ENCODE results near the gene METTL15. TPM values are rescaled to one million over a fixed set of nuclear protein-coding genes. Genes with fewer than 3 reads are reported as not detected.
A peak's percentile ranks its signal among the peaks of the same experiment; 100 is the strongest.

METTL15 gene
- total RNA-seq, 1 experiment from 2014 or later = 9.1 TPM

- H2BK15ac ChIP-seq (ENCODE audit: low read depth, low read length) = no peak overlapping the region
- H2BK5ac ChIP-seq (ENCODE audit: insufficient read length, low read length) = no peak overlapping the region
- H3K4me1 Mint-ChIP-seq = peaks cover 32 to 38% of the 10 kb centered on the region in 2 experiments
- H3K79me2 ChIP-seq (ENCODE audit: insufficient read depth, low read length) = peaks cover 4% of the 10 kb centered on the region; the same call in 1 of the 2 replicates
- no peaks in the 10 kb centered on the region for H3K4me1 ChIP-seq (ENCODE audit: insufficient read depth, low read length)
- no peak for TF ChIP-seq CTCF (conservative IDR thresholded peaks at IDR 0.05)
- no peak overlapping the region for H2BK12ac ChIP-seq (ENCODE audit: insufficient read length, low read depth, low read length)
- H3K27ac ChIP-seq (ENCODE audit: insufficient read length, low read depth, low read length) = no peak overlapping the region
- H3K4me2 ChIP-seq (ENCODE audit: insufficient read depth, insufficient read length, low read length) = no peak overlapping the region
- H3K27ac Mint-ChIP-seq = 0 out of 7 replicates have a peak overlapping the region, but pooled peaks of 1 of the 3 experiments have one; percentile 24
- H3K56ac ChIP-seq (ENCODE audit: insufficient read length, low read depth, low read length) = no peak overlapping the region
- H3K79me1 ChIP-seq (ENCODE audit: insufficient read depth, low read depth, low read length, poor library complexity, severe bottlenecking) = peaks cover 5% of the 10 kb centered on the region
- H3K4me3 Mint-ChIP-seq = no peak overlapping the region
- no peak overlapping the region for H2AK5ac ChIP-seq (ENCODE audit: insufficient read length, low read length)
- no peak overlapping the region for H3K18ac ChIP-seq (ENCODE audit: insufficient read length, low read depth, low read length)
- no peaks in the 10 kb centered on the region for H3K27me3 Mint-ChIP-seq (ENCODE audit: low read depth)
- H4K20me1 ChIP-seq (ENCODE audit: control insufficient read depth, insufficient read depth, insufficient read length) = no peaks in the 10 kb centered on the region
- no CpG with 5 or more reads among the region's 1 CpG for WGBS (ENCODE audit: extremely low coverage, insufficient read length, low lambda C conversion rate)
- DNase-seq = no peak
- no peak overlapping the region for H2BK120ac ChIP-seq (ENCODE audit: low read depth, low read length, poor library complexity, severe bottlenecking)
- no peak overlapping the region for H3K23ac ChIP-seq (ENCODE audit: insufficient read length, low read depth, low read length)
- no peak overlapping the region for H3T11ph ChIP-seq (ENCODE audit: low read length)
- no peak overlapping the region for H3K14ac ChIP-seq (ENCODE audit: insufficient read depth, low read length)
- no peak overlapping the region for H2AFZ ChIP-seq (ENCODE audit: low read length)
- H3K4ac ChIP-seq (ENCODE audit: low read depth, low read length) = no peak overlapping the region
- no peaks in the 10 kb centered on the region for H3K9me3 Mint-ChIP-seq
- H3K27me3 ChIP-seq (ENCODE audit: insufficient read depth, low read length) = no peaks in the 10 kb centered on the region
- no peaks in the 10 kb centered on the region for H3K9me3 ChIP-seq (ENCODE audit: control insufficient read depth, low read depth, low read length)
- H3K9ac ChIP-seq (ENCODE audit: extremely low read depth, insufficient read length, low read length) = no peak overlapping the region
- no peaks in the 10 kb centered on the region for H3K36me3 Mint-ChIP-seq (ENCODE audit: insufficient read depth in 1 of 3, low read depth in 3 of 3)
- no peak overlapping the region for H4K91ac ChIP-seq (ENCODE audit: insufficient read length, low read depth, low read length)
- H3K23me2 ChIP-seq (ENCODE audit: insufficient read length, low read depth, low read length, poor library complexity, severe bottlenecking) = peaks cover 3% of the 10 kb centered on the region
- H2BK20ac ChIP-seq (ENCODE audit: low read depth, low read length, poor library complexity, severe bottlenecking) = no peak overlapping the region
- H4K5ac ChIP-seq (ENCODE audit: insufficient read length, low read depth, low read length) = no peak overlapping the region
- no peak overlapping the region for H4K8ac ChIP-seq (replicated peaks; ENCODE audit: insufficient read length, low read depth, low read length)
Observed at GRCh38 chr11:28104425-28104824, 3.8 kb upstream of the METTL15 start.
